CD4-positive, alpha-beta T cell treated with Interleukin-21 for 1 hour (primary cell): Measurements from ENCODE around the gene MOB2.
"Not testable (repeated sequence)": the region's sequence is repeated elsewhere in the genome, so short reads cannot be mapped to it uniquely, and the experiment has no call there.

Experiments used
- DNase-seq: peaks from one replicate; pipeline ENCODE4 v3.0.0-alpha.2; 2020

The MOB2 gene

DNA sequence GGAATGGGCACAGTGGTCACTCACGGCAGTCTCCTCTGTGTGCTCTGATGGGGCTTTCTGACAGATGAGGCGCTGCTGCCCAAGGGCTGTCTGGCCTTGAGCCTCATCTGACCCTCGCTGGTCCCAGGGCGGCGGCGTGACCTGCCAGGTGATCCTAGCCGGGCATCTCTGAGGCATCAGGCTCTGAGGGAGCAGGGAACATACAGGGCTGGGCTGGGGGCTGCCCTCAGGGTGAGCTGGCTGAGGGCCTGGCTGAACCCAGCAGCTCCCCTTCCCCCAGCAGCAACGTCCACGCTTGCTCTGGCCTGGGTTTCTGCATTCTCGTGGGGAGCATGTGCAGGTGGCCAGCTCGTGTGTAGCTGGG, 47.6 kb downstream of the MOB2 start:
- no peak for DNase-seq

- DNase-seq = no peak
Observed at GRCh38 chr11:1438261-1438966, 48.2 kb downstream of the MOB2 start.

DNA sequence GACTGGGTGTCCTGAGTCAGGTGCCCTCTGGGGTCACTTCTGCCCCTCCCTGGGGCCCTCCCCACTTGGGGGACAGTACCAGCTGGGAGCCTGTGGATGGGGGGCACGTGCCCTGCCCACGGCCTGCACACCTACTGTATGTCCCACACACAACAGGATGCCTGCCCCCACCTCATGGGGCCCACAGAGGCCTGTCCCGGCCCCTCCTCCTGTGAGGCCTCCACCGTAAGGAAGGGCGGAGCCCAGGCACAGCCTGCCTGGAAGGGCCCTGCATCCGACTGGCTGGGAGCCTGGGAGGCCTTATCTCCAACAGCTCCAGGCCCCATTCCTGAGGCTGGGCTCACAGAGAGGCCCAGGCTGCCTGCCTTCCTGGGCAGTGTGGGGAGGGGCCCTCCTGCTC, 49.1 kb downstream of the MOB2 start:
- DNase-seq = no peak

GRCh38 chr11:1436468-1437039, 50.0 kb downstream of the MOB2 start:
- no peak for DNase-seq

DNA sequence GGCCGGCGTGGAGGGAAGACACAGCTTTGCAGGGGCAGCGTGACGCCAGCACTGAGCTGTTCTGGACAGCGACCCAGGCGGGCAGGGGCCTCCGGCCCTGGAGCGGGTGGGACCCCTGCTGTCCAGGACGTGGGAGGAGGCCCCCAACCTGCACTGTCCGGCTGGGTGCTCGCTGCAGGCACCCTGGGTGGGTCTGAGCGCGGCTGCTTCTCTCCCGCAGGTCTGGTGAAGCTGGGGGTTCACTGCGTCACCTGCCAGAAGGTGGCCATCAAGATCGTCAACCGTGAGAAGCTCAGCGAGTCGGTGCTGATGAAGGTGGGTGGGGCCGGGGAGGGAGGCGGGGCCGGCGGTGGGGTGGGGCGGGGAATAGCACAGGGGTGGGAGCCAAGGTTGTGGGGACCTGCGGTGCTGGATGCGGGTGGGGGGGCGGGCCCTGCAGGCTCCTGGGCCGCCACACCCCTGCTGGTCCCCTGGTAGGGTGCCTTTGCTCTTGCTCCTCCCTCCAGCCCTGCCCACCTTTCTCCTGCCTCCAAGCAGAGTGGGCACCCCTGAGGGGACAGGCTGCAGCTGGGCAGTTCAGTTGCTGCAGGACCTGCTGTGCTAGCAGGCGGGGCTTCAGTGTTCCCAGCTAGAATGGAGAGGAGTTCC, 50.6 kb downstream of the MOB2 start:
- no peak for DNase-seq

DNA sequence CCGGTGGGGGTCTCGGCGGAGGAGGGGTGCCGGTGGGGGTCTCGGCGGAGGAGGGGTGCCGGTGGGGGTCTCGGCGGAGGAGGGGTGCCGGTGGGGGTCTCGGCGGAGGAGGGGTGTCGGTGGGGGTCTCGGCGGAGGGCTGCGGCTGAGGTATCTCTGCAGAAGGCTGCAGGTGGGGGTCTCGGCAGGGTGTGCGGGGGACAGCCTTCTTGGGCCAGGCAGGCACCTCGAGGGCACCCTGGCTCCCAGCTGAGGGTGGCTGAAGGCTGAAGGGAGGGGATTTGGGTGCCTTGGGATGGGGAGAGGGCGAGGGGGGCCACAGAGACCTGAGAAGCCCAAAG, 51.1 kb downstream of the MOB2 start:
- DNase-seq = not testable (repeated sequence)

- no peak for DNase-seq
Observed at GRCh38 chr11:1433977-1434640, 52.5 kb downstream of the MOB2 start.

GRCh38 chr11:1433568-1433967, 53.0 kb downstream of the MOB2 start:
- no peak for DNase-seq

DNA sequence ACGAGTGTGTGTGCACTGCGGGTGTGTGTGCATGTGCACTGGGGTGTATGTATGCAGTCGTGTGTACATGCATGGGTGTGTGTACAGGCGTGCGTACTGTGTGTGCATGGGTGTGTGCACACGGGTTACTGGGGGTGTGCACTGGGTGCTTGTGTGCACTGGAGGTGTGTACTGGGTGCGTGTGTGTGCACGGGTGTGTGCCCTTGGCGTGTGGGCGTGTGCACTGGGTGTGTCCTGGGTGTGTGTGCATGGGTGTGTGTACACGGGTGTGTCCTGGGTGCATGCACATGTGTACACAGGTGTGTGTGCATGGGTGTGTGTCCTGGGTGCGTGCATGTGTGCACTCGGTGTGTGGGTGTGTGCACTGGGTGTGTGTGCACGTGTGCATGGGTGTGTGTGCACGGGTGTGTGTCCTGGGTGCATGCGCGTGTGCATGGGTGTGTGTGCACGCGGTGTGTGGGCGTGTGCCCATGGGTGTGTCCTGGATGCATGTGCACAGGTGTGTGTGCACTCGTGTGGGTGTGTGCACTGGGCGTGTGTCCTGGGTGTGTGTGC, 57.7 kb downstream of the MOB2 start:
- no peak for DNase-seq

- no peak for DNase-seq
Observed at GRCh38 chr11:1425439-1425838, 61.1 kb downstream of the MOB2 start.

GRCh38 chr11:1425006-1425405, 61.6 kb downstream of the MOB2 start:
- no peak for DNase-seq

DNA sequence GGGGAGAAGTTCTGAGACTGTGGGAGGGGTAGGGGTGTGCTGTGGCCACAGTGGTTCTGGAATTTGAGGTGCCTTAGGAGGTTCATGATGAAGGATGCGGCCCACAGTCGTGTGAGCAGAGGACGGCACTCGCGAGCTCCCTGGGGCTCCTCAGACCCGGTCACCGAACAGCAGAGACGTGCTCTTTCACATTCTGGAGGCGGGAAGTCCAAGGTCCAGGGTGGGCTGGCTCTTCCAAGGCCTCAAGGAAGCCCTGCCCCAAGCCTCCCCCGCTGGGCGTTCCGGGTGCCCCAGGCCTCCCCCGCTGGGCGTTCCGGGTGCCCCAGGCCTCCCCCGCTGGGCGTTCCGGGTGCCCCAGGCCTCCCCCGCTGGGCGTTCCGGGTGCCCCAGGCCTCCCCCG, 63.2 kb downstream of the MOB2 start:
- not testable (repeated sequence) for DNase-seq

DNA sequence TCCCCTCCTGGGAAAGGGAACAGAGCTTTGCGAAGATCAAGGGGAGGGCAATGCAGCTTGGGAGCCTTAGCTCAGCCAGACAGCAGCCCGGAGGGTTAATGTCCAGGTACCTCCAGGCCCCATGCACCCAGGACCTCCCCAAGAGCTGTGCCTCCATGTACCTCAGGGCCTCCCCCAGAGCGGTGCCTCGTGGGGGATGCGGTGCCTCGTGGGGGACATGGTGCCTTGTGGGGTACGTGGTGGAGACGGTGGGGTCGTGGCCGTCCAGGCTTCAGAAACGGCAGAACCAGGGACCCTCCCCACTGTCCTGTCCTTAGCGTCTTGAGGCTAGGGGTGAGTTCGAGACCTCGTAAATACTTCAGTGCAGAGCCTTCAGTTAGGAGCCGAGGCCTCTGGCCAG, 63.6 kb downstream of the MOB2 start:
- no peak for DNase-seq

DNA sequence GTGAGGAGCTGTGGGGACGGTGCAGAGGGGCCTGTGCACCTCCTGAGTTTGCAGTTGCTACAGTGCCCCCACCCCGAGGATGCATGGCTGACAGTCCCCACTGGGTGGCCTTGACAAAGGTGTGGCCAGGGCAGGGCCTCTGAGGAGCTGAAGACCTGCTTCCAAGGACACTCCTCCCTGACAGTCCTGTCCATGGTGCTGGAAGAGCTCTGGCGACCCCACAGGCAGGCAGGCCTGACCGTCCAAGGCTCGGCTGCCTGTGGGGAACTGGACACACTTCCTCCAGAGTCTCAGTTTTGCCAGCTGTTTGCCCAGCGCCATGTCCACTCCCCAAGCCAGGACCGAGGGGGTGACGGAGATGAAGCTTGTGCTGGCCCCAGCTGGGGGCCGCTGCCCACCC, 64.1 kb downstream of the MOB2 start:
- DNase-seq = no peak

DNA sequence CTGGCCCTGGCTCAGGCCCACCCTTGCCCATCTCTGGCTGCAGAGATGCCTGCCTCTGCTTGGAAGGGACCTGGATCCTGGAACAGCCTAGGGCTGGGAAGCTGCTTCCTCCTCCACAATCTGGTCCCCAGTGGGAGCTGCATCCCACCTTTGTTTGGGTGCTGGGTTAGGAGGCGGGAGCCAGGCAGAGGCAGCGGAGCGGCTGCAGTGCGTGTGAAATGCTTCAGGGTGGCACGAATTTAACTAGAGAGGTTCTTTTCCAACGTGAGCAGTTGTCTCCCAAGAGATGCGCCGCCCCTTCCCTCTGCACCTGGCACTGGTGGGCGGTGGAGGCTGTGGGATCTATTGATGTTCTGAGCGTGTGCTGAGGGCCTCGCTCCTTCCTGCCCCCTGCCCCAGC, 65.3 kb downstream of the MOB2 start:
- no peak for DNase-seq

DNA sequence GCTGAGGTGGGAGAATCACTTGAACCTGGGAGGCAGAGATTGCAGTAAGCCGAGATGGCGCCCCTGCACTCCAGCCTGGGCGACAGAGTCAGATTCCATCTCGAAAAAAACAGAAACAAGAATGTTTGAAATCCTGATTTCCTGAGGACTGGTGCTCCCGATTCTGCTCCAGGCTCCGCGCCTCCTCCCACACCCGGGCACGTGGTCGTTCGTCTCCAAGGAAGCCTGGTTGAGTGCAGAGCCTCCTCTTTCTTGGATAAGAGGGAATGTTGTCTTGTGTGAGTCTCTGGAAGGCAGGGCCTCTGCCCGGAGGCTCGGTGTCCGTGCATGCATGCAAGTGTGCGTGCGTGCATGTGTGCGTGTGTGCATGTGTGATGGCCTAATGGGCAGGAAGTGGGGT, 66.8 kb downstream of the MOB2 start:
- no peak for DNase-seq
